Esophagus squamous epithelium (tissue), 5 donors: ENCODE data around the gene NCBP3. TPM values are rescaled to one million over a fixed set of nuclear protein-coding genes. Genes with fewer than 3 reads are reported as not detected.
"Not testable (repeated sequence)": the region's sequence is repeated elsewhere in the genome, so short reads cannot be mapped to it uniquely, and the experiment has no call there.

Source experiments
- DNase-seq: peaks from one replicate; lab custom pipeline; 2025; lab: John Stamatoyannopoulos, UW
- H3K27ac ChIP-seq, 4 donors: fragments of 200-600 bp; sonication (generic); one replicate each; pipeline ENCODE4 v1.5.1; 2016 to 2019; ENCODE audit warnings: mild to moderate bottlenecking in 1 of 4
- H3K27me3 ChIP-seq, 4 donors: fragments of 200-600 bp; sonication (generic); 1 replicate in 3 of 4; 2 replicates in 1 of 4; pipeline versions ENCODE4 v1.5.1 to v1.6.0; 2017 to 2021; ENCODE audit warnings: antibody characterized with exemption in 1 of 4
- H3K36me3 ChIP-seq, 3 donors: fragments of 200-600 bp; sonication (generic); one replicate each; pipeline ENCODE4 v1.5.1; 2016 to 2019
- H3K4me1 ChIP-seq, 3 donors: fragments of 200-600 bp; sonication (generic); one replicate each; pipeline ENCODE4 v1.5.1; 2017 to 2019
- H3K4me3 ChIP-seq, 4 donors: fragments of 200-600 bp; sonication (generic); 1 replicate in 3 of 4; 2 replicates in 1 of 4; pipeline ENCODE4 v1.5.1; 2016 to 2019; ENCODE audit warnings: mild to moderate bottlenecking in 2 of 4, moderate library complexity in 1 of 4
- H3K9me3 ChIP-seq, 3 donors: fragments of 200-600 bp; sonication (generic); one replicate each; pipeline ENCODE4 v1.5.1; 2016 to 2019
- POLR2A ChIP-seq, 4 donors: fragments of 450-650 bp; IDR thresholded peaks; one replicate each; pipeline ENCODE4 v1.6.1; 2017; ENCODE audit warnings: antibody characterized with exemption in 4 of 4, mild to moderate bottlenecking in 4 of 4, moderate library complexity in 3 of 4
- WGBS, 2 donors: methylation state at CpG; one replicate each; pipeline ENCODE4 v1.1.5; 2018; 5-methylcytosine and 5-hydroxymethylcytosine counted together
- intact Hi-C: fragments of 100-400 bp; cut with DNase I; formaldehyde crosslinking; loops from one replicate; pipeline ENCODE4 v1.15.0; 2022
- total RNA-seq, 4 donors: library from RNA; depleted of rRNA; stranded (reverse); fragments of >200 nt; gene quantifications; one replicate each; pipeline ENCODE4 v1.1.0, GENCODE V29; 2016
- TF ChIP-seq, protein P1 (sequence below), 6 experiments: fragments of 450-650 bp in 4 of 6; fragments of 200-600 bp in 2 of 6; sonication (generic) in 2 of 6; IDR thresholded peaks; one replicate each; pipeline ENCODE4 v1.5.1; 2016 to 2019; ENCODE audit warnings: antibody characterized with exemption in 6 of 6, mild to moderate bottlenecking in 4 of 6, moderate library complexity in 4 of 6
- donor health status: DM: yes; HTN: yes; CAD: no.

The NCBP3 gene
- total RNA-seq, 4 donors from 2014 or later = 12.1 to 26.1 (median 17.1) TPM

- DNase-seq = no peak
- no peak for TF ChIP-seq POLR2A (IDR thresholded peaks at IDR 0.05)
- TF ChIP-seq, protein P1, sequence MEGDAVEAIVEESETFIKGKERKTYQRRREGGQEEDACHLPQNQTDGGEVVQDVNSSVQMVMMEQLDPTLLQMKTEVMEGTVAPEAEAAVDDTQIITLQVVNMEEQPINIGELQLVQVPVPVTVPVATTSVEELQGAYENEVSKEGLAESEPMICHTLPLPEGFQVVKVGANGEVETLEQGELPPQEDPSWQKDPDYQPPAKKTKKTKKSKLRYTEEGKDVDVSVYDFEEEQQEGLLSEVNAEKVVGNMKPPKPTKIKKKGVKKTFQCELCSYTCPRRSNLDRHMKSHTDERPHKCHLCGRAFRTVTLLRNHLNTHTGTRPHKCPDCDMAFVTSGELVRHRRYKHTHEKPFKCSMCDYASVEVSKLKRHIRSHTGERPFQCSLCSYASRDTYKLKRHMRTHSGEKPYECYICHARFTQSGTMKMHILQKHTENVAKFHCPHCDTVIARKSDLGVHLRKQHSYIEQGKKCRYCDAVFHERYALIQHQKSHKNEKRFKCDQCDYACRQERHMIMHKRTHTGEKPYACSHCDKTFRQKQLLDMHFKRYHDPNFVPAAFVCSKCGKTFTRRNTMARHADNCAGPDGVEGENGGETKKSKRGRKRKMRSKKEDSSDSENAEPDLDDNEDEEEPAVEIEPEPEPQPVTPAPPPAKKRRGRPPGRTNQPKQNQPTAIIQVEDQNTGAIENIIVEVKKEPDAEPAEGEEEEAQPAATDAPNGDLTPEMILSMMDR (IDR thresholded peaks at IDR 0.05) = no peak
These were observed 49.8 kb downstream of the NCBP3 start for GRCh38 chr17:3796110-3796821.

DNA sequence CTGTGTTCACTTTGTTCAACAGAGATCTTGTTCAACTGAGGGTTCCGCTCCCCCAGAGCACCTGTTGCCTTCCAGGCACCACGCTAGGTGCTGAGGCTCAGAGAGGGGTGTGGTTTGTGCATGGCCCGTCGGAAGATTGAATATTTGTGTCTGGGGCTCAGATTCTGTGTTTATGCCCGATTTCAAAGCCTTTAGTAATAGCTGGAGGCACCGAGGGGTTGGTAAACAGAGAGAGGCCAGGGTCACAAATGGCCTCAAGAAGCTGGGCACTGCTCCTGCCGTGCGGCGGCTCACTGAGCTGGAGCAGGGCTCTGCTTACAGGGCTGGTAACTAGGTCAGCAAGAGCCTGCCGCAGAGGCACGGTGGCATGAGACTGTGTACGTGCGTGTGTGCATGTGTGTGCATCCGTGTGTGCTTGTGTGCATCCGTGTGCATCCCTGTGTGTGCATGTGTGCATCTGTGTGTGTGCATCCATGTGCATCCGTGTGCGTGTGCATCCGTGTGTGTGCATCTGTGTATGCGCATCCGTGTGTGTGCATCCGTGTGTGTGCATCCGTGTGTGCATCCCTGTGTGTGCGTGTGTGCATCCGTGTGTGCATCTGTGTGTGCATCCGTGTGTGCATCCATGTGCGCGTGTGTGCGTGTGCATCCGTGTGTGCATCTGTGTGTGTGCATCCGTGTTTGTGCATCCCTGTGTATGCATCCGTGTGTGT, 50.5 kb downstream of the NCBP3 start:
- TF ChIP-seq, protein P1 (IDR thresholded peaks at IDR 0.05) = no peak
- no peak for TF ChIP-seq POLR2A (IDR thresholded peaks at IDR 0.05)
- Histone ChIP-seq H3K36me3 (no peaks in the 10 kb centered on the region), H3K27ac (peak overlapping the region in 1 of 4 donors; percentile 25), H3K9me3 (no peaks in the 10 kb centered on the region), H3K4me1 (peaks cover 0 to 24% (median 12%) of the 10 kb centered on the region in 3 donors), H3K4me3 (no peak overlapping the region), H3K27me3 (no peaks in the 10 kb centered on the region)
- no peak for DNase-seq
- WGBS, 2 donors = 75 to 82% methylated on average over 19 to 26 of the region's 31 CpGs
- intact Hi-C loops = no loop called here

More at GRCh38 chr17:3796110-3796821, 49.8 kb downstream of the NCBP3 start:
- WGBS, 2 donors = 68 to 71% methylated on average over 5 to 11 of the region's 17 CpGs
- intact Hi-C loops = no loop called here
- Histone ChIP-seq H3K4me1 (peaks cover 0 to 23% (median 10%) of the 10 kb centered on the region in 3 donors), H3K36me3 (no peaks in the 10 kb centered on the region), H3K4me3 (no peak overlapping the region), H3K27me3 (no peaks in the 10 kb centered on the region), H3K27ac (no peak overlapping the region), H3K9me3 (no peaks in the 10 kb centered on the region)

- Histone ChIP-seq H3K9me3 (no peaks in the 10 kb centered on the region), H3K4me3 (no peak overlapping the region), H3K4me1 (peaks cover 0 to 24% (median 12%) of the 10 kb centered on the region in 3 donors), H3K27me3 (no peaks in the 10 kb centered on the region), H3K36me3 (no peaks in the 10 kb centered on the region), H3K27ac (peak overlapping the region in 1 of 4 donors; percentile 25)
- no peak for TF ChIP-seq POLR2A (IDR thresholded peaks at IDR 0.05)
- TF ChIP-seq, protein P1 (IDR thresholded peaks at IDR 0.05) = no peak
- WGBS, 2 donors = 66 to 75% methylated on average over 12 to 19 of the region's 26 CpGs
- intact Hi-C loops = no loop called here
- no peak for DNase-seq
These were observed 51.3 kb downstream of the NCBP3 start for GRCh38 chr17:3794557-3795389.

DNA sequence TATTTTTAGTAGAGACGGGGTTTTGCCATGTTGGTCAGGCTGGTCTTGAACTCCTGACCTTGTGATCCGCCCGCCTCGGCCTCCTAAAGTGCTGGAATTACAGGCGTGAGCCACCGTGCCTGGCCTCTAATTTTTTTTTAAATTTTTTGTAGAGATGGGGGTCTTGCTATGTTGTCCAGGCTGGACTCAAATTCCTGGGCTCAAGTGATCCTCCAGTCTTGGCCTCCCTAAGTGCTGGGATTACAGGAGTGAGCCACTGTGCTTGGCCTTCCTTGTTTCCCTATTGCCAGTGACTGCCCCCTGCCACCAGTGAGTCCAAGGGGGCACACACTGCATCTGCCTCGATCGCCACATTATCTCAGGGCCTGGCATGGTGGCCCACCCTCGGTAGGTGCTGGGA, 51.9 kb downstream of the NCBP3 start:
- H3K36me3 ChIP-seq, DNase-seq, H3K9me3 ChIP-seq, H3K27me3 ChIP-seq, H3K4me3 ChIP-seq, H3K27ac ChIP-seq, intact Hi-C loops: not testable (repeated sequence)
- peaks cover 0 to 24% (median 12%) of the 10 kb centered on the region in 3 donors for H3K4me1 ChIP-seq
- 93 to 97% methylated on average over 6 to 8 of the region's 9 CpGs for WGBS, 2 donors

- H3K27ac ChIP-seq, H3K36me3 ChIP-seq, H3K4me3 ChIP-seq, H3K27me3 ChIP-seq, DNase-seq, H3K9me3 ChIP-seq, intact Hi-C loops: not testable (repeated sequence)
- H3K4me1 ChIP-seq = peaks cover 0 to 24% (median 12%) of the 10 kb centered on the region in 3 donors
- 78 to 94% methylated on average over 6 to 7 of the region's 7 CpGs for WGBS, 2 donors
These were observed 52.8 kb downstream of the NCBP3 start for GRCh38 chr17:3793258-3793657.
